HAP-1 (cell line): ENCODE measurements around the gene VEGFB.

ENCODE experiments used
- DNase-seq, 2 experiments: peaks; one replicate each; pipeline ENCODE4 v3.0.0-alpha.2; 2016 to 2020; ENCODE audit warnings: low spot score in 2 of 2
- H3K27me3 ChIP-seq: fragments of 250-450 bp; sonication (Bioruptor Pico); 2 replicates; pipeline ENCODE4 v1.5.1; 2020; ENCODE audit warnings: low read depth, mild to moderate bottlenecking, moderate library complexity
- H3K36me3 ChIP-seq: fragments of 250-450 bp; sonication (Bioruptor Pico); replicated peaks from 2 replicates; pipeline ENCODE4 v1.5.1; 2020; ENCODE audit warnings: mild to moderate bottlenecking
- H3K4me1 ChIP-seq: fragments of 250-450 bp; sonication (Bioruptor Pico); 2 replicates; pipeline ENCODE4 v1.5.1; 2020; ENCODE audit warnings: mild to moderate bottlenecking
- H3K4me3 ChIP-seq: fragments of 250-450 bp; sonication (Bioruptor Pico); 2 replicates; pipeline ENCODE4 v1.5.1; 2020; ENCODE audit warnings: mild to moderate bottlenecking, moderate library complexity
- H3K9me3 ChIP-seq: fragments of 250-450 bp; sonication (Bioruptor Pico); 2 replicates; pipeline ENCODE4 v1.5.1; 2020; ENCODE audit warnings: mild to moderate bottlenecking, moderate library complexity
- in situ Hi-C: fragments of 300-500 bp; cut with MboI; formaldehyde crosslinking; loops from 3 replicates; pipeline ENCODE4 v1.14.3; 2020; ENCODE audit warnings: low sequenced_read_pairs, inconsistent platforms, mixed read lengths

VEGFB gene

DNA sequence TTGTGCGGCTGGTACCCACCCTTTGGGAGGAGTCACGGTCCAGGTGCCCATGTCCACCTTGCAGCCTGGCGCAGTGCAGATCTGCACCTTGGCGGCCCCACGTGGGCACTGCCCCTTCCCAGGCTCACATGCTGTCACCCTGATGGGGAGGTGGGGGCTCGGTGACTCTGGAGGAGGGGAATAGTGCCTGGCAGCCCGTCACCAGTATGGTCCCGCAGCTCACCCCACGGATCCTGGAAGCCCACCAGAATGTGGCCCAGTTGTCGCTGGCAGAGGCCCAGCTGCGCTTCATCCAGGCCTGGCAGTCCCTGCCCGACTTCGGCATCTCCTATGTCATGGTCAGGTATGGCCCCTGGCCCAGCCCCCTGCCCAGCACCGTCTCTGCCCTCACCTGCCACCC is 13.6 kb upstream of the VEGFB start:
- Histone ChIP-seq H3K4me1 (peaks cover 3% of the 10 kb centered on the region; the same call in 1 of the 2 replicates), H3K9me3 (no peaks in the 10 kb centered on the region), H3K4me3 (no peak overlapping the region), H3K27me3 (no peaks in the 10 kb centered on the region), H3K36me3 (peaks cover 13% of the 10 kb centered on the region)
- in situ Hi-C loops, result no loop called here
- no peak for DNase-seq

DNA sequence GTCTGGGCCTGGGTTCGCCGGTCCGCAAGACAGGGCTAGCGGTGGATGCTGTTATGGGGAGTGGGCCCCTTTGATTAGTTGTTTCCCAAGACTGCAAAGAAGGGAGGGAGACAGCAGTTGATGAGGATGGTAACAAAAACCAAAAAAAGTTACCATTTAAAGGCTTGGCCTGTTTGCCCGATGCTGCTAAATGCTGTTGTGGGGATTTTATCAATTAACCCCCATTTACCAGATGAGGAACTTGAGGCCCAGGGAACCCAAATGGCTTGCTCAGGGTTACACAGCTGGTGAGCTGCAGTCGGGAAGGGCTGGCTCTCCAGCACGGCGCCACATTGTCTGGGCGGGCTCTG is 11.8 kb upstream of the VEGFB start:
- H3K4me1 ChIP-seq, result peaks cover 3% of the 10 kb centered on the region; the same call in 1 of the 2 replicates
- DNase-seq, result no peak
- H3K27me3 ChIP-seq, result no peaks in the 10 kb centered on the region
- peaks cover 13% of the 10 kb centered on the region for H3K36me3 ChIP-seq
- in situ Hi-C loops, result no loop called here
- no peaks in the 10 kb centered on the region for H3K9me3 ChIP-seq
- H3K4me3 ChIP-seq, result no peak overlapping the region

DNA sequence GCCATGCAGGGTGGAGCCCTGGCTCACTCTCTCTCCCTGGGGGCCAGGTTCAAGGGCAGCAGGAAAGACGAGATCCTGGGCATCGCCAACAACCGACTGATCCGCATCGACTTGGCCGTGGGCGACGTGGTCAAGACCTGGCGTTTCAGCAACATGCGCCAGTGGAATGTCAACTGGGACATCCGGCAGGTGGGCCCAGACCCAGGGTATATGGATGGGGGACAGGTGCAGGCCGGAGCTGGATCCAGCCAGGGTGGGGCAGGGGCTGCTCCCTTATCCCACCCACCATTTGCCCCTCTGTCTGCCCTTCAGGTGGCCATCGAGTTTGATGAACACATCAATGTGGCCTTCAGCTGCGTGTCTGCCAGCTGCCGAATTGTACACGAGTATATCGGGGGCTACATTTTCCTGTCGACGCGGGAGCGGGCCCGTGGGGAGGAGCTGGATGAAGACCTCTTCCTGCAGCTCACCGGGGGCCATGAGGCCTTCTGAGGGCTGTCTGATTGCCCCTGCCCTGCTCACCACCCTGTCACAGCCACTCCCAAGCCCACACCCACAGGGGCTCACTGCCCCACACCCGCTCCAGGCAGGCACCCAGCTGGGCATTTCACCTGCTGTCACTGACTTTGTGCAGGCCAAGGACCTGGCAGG is 11.3 kb upstream of the VEGFB start:
- Histone ChIP-seq H3K36me3 (peaks cover 13% of the 10 kb centered on the region), H3K4me3 (no peak overlapping the region), H3K27me3 (no peaks in the 10 kb centered on the region), H3K9me3 (no peaks in the 10 kb centered on the region), H3K4me1 (peaks cover 3% of the 10 kb centered on the region; the same call in 1 of the 2 replicates)
- in situ Hi-C loops, result no loop called here
- DNase-seq, result no peak

DNA sequence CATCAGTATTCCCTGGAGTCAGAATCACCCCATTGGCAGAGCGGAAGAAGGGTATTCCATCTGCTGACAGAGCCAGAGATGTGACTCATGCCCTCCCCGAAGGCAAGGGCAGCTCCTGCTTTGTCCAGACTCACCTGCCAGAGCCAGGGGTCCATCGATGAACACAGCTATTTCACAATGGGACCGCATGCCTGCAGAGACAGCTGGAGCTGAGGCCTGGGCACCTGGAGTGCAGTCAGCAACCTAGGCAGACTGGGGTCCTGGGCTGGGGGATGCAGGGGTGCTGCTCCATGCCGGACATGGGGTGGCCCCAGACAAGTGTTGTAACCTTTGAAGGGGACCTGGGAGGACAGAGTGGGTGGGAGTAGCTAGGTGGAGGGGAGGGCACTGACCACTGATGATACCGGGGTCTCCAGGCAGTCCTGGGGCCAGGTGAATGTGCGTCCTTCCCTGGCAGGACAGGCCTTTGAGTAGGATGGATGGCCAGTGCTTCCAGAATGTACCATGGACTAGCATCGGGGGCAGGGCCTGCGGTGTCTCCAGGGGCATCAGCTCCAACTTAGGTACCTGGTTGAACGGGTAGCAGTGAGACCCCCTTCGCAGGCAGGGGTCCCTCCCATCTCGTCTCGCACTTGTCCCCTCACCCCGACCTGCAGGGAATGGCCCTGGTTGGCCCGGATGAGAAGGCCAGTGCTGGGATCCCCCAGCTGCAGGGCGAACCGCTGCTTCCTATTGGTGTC is 10.1 kb upstream of the VEGFB start:
- H3K27me3 ChIP-seq, result no peaks in the 10 kb centered on the region
- no peak overlapping the region for H3K4me3 ChIP-seq
- in situ Hi-C loops, result no loop called here
- no peak for DNase-seq
- no peaks in the 10 kb centered on the region for H3K9me3 ChIP-seq
- peaks cover 13% of the 10 kb centered on the region for H3K36me3 ChIP-seq
- H3K4me1 ChIP-seq, result peaks cover 3% of the 10 kb centered on the region; the same call in 1 of the 2 replicates

DNA sequence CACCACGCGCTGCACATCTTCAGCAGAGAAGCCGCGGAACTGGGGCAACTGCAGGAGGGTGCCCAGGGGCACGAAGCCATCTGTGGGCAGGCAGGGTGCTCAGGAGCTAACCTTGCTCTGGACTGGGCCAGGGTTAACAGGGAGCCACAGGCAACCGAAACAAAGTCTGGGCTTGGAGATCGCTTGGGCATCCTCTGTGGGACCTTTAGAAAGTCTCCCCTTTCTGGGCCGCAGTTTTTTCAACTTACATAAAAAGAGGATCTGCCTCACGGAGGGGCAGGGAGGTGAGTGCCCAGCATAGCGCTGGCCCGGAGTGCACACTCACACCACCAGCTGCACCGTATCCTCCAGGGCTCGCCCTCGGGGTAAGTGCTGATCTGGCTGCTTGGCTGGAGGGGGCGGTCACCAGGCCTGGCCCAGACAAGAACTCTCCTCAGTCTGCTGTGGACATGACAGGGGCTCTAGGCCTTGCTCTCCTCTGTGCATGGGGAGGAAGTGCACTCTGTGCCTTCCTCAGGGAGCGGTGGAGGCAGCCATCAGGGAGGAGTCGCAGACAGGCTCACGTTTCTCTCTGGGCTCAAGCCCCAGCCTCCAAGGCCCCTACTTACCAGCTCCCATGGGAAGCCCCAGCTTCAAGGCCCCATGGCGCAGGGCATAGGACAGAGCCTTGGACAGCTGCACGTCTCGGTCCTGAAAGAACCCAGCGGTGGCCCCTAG is 9.3 kb upstream of the VEGFB start:
- no peak for DNase-seq
- no peaks in the 10 kb centered on the region for H3K9me3 ChIP-seq
- H3K4me1 ChIP-seq, result peaks cover 6% of the 10 kb centered on the region; the same call in 1 of the 2 replicates
- H3K36me3 ChIP-seq, result peaks cover 13% of the 10 kb centered on the region
- no peaks in the 10 kb centered on the region for H3K27me3 ChIP-seq
- peak overlapping the region; percentile 79 for H3K4me3 ChIP-seq
- in situ Hi-C loops, result no loop called here

DNA sequence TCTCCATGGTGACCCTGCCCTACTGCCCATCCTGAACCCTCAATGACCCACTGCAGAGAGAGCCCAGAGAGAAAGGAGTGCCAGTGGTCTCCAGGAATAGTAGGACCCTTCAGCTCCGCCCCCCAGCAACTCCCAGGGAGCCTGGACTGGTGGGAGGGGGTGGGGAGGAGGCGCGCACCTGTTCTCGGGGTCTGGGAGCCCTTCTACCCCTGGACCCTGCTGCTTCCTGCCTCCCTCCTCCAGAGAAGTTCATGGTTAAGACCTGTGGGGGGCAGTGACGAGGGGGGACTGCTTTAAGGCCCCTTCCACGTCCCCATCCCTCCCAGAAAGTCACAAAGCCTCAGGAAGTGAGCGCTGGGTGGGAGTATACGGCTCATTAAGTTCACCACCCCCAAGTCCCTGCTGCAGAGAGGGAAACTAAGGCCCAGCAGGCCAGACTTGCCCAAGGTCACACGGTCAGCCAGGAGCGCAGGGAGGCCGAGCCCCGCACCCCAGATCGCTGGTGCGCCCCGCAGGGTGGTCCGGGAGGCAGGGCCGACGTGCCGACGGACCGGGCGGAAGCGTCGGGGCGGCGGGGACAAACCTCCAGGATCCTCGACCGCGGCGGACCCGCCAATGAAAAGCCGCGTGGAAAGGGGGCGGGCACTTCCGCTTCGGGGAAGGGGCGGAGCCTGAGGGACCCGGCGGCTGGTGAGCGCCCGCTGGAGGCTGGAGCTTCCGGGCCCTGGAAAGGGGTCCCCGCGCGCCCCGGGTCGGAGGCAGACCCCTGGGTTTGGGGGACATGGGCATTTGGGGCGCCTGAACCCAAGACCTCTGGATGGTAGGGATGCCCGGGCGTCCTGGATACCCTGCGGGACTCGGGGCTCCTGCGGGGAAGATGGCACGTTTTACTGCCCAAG is 8.5 kb upstream of the VEGFB start, which contains the start of the genes NUDT22 and TRPT1:
Gene NUDT22, plus strand, starts transcription at position 667 of the 899 bp plus-strand sequence. CDS start 379 bp downstream, outside the sequence.
Gene TRPT1, minus strand, starts transcription at position 579 of the 899 bp plus-strand sequence. Its CDS starts 326 bp downstream, at position 253.
- peak within 1 kb of the TSS; percentile 79 for H3K4me3 ChIP-seq
- H3K36me3 ChIP-seq, result peaks cover 13% of the 10 kb centered on the region
- in situ Hi-C loops, result no loop called here
- no peaks in the 10 kb centered on the region for H3K27me3 ChIP-seq
- peak; percentile 86 to 95 for DNase-seq
- peaks cover 6% of the 10 kb centered on the region; the same call in 1 of the 2 replicates for H3K4me1 ChIP-seq
- no peaks in the 10 kb centered on the region for H3K9me3 ChIP-seq

DNA sequence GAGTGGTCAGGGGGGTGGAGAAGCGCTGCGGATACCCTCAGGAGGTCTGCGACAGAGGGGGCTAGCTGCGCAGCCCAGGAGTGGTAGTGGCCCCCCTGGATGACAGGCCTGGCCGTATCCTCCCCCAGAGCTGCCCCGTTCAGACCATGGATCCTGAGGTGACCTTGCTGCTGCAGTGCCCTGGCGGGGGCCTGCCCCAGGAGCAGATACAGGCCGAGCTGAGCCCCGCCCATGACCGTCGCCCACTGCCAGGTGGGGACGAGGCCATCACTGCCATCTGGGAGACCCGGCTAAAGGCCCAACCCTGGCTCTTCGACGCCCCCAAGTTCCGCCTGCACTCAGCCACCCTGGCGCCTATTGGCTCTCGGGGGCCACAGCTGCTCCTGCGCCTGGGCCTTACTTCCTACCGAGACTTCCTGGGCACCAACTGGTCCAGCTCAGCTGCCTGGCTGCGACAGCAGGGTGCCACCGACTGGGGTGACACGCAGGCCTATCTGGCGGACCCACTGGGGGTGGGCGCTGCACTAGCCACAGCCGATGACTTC is 7.8 kb upstream of the VEGFB start:
- in situ Hi-C loops, result no loop called here
- DNase-seq, result peak in 1 of 2 experiments; percentile 54
- H3K4me3 ChIP-seq, result peak overlapping the region; percentile 79
- H3K36me3 ChIP-seq, result peaks cover 9% of the 10 kb centered on the region
- H3K27me3 ChIP-seq, result no peaks in the 10 kb centered on the region
- H3K9me3 ChIP-seq, result no peaks in the 10 kb centered on the region
- H3K4me1 ChIP-seq, result peaks cover 6% of the 10 kb centered on the region; the same call in 1 of the 2 replicates

DNA sequence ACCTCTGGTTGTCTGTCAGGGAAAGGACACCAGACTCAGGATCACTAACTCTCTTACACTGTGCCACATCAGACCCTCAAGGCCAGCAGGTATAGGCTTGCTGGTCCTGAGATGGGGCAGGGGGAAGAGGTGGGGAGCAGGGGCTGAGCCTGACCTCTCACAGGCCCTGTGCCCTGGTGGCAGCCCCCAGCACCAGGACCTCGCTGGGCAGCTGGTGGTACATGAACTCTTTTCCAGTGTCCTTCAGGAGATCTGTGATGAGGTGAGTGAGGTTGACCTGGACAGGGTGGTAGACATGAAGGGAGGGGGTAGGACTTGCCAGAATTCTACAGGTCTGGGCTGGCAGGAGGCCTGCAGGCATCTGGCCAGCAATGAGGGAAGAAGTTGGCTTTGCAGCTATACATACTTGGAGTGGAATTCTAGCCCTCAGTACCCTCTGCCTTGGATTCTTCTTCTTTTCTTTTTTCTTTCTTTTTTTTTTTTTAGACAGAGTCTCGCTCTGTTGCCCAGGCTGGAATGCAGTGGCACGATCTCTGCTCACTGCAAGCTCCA is 6.9 kb upstream of the VEGFB start:
- no peaks in the 10 kb centered on the region for H3K27me3 ChIP-seq
- no peaks in the 10 kb centered on the region for H3K9me3 ChIP-seq
- DNase-seq, result no peak
- H3K4me3 ChIP-seq, result peak overlapping the region; percentile 79
- H3K36me3 ChIP-seq, result peaks cover 9% of the 10 kb centered on the region
- H3K4me1 ChIP-seq, result peaks cover 6% of the 10 kb centered on the region; the same call in 1 of the 2 replicates
- in situ Hi-C loops, result no loop called here

DNA sequence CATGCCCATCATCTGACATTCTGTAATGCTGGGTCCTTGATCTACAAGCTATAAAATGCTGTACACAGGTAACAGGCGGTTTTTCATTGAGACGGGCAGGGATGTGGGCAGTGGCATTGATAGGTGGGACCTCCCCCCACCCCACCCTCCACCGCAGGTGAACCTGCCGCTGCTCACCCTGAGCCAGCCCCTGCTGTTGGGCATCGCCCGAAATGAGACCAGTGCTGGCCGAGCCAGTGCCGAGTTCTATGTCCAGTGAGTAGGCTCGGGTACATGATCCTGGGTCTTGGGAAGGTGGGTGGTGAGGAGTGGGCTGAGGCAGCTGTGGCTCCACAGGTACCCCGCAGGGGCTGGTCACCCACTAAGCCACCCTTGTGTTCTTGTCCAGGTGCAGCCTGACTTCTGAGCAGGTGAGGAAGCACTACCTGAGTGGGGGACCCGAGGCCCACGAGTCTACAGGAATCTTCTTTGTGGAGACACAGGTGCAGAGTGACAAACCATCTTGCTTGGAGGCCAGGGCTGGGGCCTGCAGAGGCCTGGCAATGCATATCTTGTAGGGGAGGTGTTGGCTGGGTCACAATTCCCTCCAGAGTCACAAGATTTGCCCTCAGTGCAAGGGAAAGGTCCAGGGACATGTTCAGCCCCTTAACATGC is 5.2 kb upstream of the VEGFB start:
- H3K27me3 ChIP-seq, result no peaks in the 10 kb centered on the region
- in situ Hi-C loops, result no loop called here
- H3K4me1 ChIP-seq, result peaks cover 13% of the 10 kb centered on the region
- no peak overlapping the region for H3K4me3 ChIP-seq
- H3K36me3 ChIP-seq, result no peaks in the 10 kb centered on the region
- no peak for DNase-seq
- no peaks in the 10 kb centered on the region for H3K9me3 ChIP-seq

DNA sequence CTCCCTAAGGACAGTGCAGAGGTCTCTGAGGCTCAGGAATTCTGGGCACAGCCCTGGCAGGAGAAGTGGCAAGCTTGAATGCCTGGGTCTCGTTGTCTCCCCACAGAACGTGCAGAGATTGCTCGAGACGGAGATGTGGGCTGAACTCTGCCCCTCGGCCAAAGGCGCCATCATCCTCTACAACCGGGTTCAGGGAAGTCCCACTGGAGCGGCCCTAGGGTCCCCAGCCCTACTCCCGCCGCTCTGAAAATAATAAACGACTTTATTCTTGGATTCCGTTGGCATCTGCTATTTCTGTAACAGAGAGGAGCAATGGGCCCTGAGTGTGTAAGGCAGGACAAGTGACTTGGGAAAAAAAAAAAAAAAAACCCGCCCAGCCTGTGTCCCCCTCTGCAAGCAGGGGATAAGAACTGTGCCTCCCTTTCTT is 4.6 kb upstream of the VEGFB start:
- in situ Hi-C loops, result no loop called here
- peaks cover 13% of the 10 kb centered on the region for H3K4me1 ChIP-seq
- H3K9me3 ChIP-seq, result no peaks in the 10 kb centered on the region
- H3K4me3 ChIP-seq, result peak overlapping the region; percentile 76
- no peaks in the 10 kb centered on the region for H3K27me3 ChIP-seq
- DNase-seq, result no peak
- no peaks in the 10 kb centered on the region for H3K36me3 ChIP-seq

DNA sequence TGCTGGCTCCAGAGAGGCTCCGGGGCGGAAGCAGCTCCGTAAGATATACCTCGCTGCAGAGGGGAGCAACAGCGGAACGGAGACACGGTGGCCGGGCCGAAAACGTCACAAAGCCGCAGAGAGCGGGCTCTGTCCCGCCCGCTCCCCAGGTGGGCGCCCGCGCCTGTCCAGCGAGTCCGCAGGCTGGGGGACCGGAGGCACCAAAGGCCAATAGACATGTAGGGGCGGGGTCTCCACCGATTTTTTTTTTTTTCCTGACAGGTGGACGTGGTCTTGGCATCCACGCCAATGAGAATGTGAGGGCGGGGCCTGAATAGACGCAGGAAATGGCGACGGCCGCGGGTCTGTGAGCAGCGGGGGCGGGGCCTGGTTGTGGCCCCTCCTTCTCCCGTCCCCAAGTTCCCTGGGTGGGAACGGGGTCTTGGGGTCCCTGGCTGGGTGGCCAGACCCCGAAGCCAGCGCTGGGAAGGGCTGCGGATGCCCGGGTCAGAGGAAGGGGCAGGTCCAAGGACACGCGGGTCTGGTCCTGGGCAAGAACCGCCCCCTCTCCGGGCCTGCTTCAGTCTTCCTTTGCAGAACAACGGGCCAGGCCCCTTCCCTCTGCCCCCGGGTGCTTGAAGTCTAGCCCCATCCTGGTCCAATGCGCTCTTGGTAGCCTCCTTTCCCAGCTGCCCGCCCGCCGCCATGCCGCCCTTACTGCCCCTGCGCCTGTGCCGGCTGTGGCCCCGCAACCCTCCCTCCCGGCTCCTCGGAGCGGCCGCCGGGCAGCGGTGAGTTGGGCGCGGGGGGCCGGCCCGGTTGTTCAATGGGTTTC is 4.0 kb upstream of the VEGFB start, which contains the start of gene DNAJC4:
Gene DNAJC4, plus strand, starts transcription at position 378 of the 814 bp plus-strand sequence. Its CDS starts 307 bp downstream, at position 685.
- no peaks in the 10 kb centered on the region for H3K36me3 ChIP-seq
- H3K9me3 ChIP-seq, result no peaks in the 10 kb centered on the region
- no peaks in the 10 kb centered on the region for H3K27me3 ChIP-seq
- peak; percentile 91 to 97 for DNase-seq
- peaks cover 13% of the 10 kb centered on the region for H3K4me1 ChIP-seq
- in situ Hi-C loops, result no loop called here
- H3K4me3 ChIP-seq, result peak within 1 kb of the TSS; percentile 76
